AG20443 (cell line): ENCODE results near the gene ALX4.

Experiments
- DNase-seq: peaks from one replicate; pipeline ENCODE4 v3.0.0; 2012; ENCODE audit warnings: low spot score, mixed read lengths

ALX4 gene

DNA sequence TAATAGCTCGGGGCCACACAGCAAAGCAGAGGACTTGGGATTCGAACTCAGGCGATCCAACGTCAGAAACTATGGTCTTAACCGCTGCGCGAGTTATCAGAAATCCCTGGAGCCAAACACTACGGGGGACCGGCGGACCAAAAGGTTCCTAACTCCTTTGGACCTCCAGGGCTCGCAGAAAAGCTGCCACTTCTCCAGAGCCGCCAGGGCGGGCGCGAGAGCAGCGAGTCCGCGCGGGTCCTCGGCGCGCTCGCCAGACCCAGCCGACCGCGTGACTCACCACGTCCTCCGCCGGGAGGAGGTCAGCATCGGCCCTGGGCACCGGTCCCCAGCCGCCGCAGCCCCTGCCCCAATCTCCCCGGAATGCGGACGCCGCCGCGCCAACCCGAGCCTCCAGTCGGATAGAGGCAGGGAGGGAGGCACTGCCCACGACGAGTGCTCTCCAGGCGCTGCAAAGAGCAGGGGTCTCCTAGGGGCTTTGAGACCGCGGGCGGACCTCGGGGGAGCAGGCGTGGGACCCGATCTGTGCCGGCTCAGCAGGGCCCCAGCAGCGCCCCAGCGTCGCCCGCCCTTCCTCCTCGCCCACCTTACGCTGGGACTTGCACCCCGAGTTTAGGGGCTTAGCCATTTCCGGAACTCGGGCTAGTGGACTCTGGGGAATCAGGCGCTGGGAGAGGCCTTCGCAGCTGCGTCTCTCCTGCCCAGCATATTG, 6.2 kb upstream of the ALX4 start:
- DNase-seq, result peak; percentile 75

DNA sequence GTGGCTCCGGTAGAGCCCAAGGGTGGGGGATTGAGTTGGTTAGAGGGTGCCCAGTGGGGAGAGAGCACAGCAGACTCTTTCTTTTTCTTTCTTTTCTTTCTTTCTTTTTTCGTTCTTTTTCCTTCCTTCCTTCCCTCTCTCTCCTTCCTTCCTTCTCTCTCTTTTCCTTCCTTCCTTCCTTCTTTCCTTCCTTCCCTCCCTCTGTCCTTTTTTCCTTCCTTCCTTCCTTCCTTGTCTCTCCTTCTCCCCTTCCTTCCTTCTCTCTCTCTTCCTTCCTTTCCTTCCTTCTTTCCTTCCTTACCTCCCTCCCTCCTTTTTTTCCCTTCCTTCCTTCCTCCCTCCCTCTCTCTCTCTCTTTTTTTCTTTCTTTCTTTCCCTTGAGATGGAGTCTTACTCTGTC, 4.8 kb upstream of the ALX4 start:
- DNase-seq, result no peak

DNA sequence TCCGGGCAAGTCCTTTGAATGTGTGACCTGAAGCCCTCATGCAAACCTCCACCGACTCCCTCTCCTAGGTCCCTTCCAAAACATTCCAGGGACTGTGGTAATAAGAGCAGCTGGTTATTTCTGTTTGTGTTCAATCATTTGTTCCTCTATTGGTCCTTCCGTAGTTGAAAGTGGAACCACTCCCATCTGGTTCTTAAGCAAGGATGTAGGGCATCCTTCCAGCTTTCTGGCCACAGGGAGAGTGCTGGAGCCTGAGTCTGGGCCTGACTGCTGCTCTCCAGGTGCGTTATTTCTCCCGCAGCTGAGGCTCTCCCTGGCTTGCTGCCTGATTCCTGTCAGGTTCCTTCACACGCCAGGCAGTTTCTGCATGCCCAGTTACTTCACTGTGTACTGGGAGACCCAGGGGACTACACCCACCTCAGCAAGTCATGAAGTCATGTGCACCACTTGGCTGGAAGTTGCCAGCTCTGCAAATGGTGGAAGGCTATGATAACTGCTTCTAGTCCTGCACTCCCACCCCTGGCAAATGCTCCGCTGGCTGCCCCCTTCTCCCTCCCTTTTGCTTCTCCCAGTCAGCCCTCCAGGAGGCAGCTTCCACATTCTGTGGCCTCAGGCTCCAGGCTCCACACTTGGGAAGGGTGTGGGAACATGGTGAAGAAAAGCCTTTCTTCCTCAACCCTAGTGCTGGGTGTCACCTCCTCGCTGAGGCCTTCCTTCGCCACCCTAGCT, 4.0 kb upstream of the ALX4 start:
- peak; percentile 45 for DNase-seq

DNA sequence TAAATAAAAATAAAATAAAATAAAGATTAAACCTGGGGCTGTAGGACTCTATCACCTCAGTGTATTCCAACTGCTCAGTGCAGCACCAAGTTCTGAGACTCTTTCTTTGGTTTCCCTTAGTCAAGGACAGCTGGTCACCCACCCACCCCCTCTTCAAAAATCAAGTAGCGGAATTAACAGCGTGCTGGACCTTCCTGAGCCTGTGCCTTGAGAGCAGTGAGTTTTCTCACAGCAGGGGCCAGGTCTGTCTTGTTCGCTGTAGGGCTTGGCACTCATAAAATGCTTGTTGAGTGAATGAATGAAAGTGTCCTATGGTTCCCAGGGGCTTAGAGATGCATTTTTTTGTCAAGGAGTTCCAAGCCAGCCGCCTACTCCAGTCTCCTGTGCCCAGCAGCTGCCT, 2.9 kb upstream of the ALX4 start:
- DNase-seq, result no peak

DNA sequence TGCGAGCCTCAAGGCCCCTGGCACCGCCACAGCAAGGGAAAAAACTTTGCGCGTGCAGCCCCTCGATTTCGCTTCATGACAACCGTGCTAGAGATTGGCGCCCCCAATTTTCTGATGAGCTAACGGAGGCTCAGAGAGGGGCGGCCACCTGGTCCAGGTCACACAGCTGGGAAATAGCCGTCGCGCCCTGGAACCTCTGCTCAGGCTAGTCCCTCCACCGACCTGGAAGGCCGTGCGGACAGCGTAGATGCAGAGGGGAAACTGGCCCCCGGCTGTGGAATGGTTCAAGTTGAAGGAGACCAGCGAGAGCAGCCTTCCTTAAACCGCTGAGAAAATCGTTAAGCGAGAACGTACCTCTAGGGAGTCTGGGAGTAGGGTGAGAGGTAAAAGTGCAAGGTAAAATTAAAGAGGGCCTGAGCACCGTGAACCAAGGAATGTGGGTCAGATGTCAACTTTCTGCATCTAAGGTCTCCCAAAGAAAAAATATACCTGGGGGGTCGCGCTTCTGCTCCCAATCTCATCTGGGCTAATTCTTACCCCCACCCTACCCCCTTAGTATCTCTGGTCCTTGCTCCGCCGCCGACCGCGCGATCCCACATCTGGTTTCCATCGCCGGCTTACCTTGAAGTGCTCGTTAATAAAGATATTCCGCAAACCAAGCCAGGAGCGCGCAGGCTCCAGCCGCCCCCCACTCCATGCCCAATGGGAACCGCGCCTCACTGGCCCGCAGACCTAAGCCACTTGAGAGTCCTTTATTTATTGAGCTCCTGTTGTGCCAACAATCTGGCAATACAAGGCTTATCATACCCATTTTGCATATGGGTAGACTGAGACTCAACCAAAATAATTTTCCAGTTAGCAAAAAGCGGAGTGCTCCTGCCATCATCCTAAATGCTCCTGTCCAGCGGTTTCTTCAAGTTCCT, 1.7 kb upstream of the ALX4 start:
- DNase-seq, result no peak

DNA sequence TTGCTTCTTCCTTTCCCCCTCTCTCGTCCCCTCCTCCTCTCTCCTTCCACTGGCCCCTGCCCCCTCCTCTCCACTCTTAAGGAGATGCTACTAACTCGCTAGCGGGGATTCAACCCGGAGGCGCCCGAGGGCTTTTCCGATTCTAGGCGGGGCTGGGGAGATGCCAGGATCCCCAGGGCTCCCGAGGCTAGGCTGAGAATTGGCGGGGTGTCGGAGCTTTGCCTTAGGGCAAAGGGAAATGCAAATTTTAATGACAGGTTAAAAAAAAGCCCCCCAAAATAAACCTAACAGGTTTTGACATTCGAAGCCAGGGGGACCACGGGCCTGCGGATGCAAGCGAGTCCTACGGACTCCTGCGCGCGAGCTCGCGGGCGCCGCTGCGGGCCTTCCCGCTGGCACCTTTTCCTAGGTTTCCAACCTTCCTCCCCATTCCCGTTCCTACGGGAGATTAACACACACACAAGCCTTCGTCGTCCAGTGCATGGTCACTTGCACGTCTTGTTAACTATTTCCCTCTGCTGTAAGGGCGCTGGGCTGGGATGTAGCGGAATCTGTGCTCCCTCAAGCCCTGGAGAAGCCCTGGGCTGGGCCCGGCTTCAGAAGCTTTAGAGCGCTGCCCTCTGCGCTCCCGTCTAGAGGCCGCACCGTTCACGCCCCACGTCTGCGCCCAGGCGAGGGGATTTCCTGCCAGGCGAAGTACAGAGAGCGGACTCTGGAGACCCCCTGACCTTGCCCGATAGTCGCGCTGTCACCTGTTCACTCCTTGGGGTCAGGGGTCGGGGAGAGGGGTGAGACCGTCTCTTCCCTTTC, 729 bp upstream of the ALX4 start:
- no peak for DNase-seq

DNA sequence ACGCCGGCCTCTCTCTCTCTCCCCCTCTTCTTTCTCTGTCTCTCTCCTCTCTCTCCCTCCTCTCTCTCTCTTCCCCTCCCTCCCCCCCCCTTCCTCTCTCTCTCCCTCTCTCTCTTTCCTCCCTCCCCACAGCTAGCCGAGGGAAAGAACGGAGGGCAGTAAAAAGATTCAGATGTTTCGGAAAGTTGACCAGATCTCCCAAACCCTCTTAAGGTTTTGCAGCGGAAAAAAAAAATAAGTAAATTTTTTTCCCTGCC, 195 bp upstream of the ALX4 start:
- DNase-seq, result no peak

DNA sequence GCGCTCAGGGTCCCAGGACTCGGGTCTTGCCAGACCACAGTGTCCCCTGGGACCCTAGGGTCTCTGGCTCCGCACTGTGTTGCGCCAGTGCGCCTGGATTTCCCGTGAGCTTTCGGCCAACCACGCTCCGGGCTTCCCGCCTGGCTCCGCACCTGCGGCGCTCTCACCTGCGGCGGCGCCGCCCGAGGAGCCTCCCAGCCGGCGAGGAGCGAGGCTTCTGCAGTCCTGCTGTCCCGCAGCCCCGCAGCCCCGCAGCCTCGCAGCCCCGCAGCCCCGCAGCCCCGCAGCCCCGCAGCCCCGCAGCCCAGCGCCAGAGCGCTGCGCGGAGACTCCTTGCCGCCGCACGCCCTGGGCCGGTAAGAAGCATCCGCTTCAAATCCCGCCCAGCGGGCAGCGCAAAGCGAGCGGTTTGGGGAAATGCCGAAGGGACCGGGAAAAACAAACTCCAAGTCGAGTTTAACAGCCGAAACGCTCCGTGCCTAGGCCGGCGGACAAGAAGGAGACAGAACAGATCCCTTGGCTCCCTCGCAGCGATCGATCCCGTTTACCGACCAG, 939 bp downstream of the ALX4 start:
- DNase-seq, result no peak

DNA sequence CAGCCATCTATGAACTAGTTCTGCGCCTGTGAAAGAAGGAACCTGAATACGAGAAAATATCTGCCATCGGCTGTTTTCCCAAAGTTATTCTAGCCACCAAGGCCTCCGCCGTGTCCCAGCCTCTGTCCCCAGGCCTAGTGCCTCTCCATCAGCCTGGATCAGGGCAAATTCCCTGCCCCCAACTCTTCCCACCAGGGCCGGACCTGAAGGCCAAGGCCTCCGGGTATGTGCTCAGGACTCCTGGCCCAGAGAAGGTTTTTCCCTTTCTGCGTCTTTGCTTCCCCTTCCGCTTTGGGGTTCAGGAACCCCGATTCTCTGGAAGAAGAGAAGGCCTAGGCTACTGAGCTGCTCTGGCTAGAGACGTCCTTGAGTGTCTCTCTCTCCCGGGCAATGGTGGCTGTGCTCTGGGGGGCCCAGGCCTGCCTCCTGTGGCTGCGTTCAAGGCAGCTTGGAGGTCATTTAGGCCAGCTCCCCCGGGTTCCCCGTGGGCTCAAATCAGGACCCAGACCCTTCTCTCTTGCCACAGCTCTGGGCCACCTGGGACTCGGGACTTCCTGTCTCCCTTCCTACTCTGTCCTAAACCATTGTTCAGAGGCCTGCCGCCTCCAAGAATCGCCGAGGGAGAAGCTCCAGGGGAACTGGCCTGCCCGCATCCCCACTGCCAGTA, 1.6 kb downstream of the ALX4 start:
- no peak for DNase-seq

DNA sequence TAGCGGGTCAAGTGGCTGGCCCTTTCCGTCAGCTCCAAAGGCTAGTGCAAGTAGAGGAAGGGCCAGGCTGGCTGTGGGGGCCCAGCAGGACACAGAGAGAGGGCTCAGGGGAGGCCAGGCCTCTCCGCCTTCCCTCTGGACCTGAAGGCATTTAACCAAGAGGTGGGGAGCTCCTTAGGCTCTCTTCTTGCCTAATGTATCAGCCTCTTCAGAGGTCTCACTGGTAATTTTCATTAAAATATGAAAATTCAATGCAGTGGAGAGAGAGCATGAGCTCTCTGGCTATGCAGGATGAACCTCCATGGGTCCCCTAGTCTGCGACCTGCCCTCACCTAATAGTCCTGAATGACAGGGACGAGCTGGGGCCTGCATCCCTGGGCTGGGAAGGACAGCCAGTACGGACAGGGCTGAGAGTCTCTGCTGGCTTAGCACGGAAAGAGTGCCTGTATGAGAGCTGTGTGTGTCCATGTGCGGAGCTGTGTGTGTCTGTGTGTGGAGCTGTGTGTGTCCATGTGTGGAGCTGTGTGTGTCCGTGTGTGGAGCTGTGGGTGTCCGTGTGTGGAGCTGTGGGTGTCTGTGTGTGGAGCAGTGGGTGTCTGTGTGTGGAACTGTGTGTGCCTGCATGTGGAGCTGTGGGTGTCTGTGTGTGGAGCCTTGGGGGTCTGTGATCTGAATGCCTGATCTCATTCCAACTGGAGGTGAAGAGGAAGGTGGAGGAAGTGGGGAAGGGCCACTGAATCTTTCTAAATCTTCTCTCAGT, 2.4 kb downstream of the ALX4 start:
- DNase-seq, result no peak

DNA sequence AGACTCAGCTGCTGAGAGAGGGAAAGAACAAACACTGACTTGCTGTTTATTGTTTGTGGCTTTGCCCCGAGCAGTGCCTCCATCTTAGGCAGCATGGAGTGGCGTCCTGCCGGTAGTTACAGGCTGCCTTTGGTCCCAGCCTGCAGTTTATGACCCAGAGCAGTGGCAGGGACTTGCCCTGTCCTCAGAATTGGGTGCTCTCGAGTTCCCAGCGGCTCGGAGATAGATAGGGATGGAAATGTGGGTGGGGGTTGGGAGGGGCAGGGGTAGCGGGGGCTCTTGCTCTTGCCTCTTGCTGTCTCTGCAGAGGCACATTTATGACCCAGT, 3.1 kb downstream of the ALX4 start:
- no peak for DNase-seq

DNA sequence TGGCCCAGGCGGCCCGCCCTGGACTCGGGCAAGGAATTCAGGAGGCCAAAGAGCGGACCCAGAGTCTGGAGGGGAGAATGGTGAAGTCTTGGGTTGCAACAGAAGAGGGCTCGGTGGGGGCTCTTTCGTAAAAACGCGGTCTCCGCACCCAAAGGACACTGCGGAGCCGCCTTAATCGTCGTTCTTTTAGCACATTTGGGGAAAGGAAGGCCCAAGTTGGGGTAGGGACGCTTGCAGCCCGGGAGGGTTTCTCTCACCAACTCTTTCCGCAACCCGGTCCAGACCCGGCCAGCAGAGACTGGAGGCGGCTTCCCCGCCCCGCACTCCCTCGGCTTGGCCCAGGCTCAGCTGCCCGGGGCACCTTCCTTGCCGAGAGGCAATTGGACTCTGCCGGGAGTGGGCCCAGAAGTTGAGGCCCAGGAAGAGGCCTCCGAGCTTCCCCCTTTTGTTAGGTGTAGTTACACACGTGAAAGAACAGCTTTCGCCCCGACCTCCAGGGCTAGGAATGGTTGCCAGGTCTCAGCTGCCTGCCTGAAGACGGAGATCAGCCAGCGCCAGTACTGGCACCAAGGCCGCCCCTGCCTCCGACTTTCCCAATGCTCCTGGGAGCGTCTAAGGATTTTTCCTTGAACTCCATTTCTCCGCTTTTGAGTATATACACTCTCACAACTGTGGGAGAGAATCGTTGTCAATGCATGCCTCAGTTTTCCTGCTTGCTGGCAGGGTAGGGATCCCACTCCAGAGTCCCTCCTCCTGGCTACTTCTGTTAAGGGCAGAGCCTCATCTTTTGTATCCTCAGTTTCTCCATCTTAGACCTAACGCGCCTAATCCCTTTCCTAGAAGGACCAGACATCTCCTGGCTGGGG, 3.7 kb downstream of the ALX4 start:
- DNase-seq, result no peak

DNA sequence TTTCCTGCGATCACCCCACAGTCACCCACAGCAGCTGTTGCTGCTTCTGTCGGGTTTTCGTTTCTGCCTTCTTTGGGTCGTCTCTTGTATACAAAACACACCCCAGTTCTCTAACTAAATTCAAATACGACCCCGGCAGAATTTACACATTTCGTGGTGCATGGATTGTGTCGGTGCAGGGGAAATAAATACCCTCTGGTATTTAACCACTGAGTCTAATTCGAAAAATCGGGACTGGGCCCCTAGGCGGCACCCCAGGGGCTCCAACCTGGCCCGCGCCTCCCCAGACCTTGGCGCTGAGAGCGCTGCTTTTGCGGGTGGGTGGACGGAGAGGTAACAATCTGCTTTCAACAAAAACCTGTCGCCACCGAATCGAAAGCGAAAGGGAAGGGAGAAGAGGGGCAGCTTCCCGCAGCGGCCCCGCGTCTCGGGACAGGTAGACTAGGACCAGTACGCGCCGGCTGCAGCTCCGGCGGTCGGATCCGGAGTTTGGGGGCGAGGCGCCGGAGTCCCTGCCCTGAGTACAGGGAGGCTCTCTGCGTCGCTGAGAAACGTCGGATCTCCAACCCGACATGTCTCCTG, 4.4 kb downstream of the ALX4 start:
- no peak for DNase-seq

DNA sequence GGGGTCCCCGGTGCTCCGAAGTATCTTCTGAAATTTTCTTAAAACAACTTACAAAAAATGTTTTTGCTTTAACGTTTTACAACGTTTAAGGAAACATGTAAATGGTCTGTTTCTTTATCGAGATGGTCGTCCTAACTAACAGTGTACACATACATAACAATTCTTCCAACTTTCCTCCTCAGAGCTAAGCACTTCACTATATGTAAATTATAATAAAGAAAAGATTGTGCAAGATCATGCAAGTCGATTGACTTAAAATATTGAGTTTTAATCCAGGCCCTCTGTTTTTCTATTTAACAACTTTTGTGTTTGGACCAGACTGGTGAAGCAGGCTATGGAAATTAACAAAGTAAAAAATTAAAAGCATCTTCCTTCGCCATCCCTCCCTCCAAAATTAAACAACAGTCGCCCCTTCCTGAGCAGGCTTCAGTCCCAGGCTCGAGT, 4.9 kb downstream of the ALX4 start:
- DNase-seq, result no peak

DNA sequence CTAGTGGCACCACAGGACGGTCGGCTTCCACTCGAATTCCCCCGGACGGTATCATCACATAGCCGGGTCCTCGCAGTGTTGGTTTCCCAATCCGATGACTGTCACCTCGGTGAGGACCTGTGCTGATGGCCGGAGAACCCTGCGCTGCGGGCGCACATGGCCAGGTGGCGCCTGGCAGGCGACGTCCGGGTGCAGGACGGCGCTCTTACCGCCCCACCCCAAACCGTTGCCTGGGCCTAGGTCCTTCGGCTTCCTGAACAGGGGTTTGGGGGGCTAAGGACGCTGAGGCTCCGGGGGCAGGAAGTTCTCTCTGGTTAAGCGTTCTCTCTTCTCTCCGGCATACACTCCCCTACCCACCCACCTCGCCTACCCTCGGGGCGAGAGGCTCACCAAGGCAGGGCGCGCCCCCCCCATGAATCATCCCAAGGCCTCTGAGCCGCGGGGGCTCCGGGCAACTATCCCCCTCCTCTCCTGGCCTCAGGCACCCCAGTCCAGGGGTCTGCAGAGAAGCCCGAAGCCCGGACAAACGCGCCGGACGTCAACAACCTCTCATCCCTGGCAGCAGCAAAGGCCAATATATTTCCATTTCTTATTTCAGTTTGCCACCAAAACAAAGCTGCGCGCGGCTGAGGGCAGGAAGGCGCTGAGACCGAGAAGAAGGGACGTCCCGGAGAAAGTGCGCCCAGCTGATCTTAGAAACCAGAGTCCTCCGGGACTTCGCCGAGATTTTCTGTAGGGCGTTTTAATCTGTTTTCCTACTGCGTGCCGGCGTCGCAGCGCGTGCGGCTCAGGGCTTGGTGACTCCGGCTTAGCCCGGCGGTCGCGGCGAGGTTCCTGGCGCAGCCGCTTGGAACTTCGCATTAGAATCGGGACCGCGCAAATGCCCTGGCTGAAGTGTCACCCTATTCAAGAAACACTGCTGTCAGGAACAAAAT, 5.6 kb downstream of the ALX4 start:
- DNase-seq, result no peak

DNA sequence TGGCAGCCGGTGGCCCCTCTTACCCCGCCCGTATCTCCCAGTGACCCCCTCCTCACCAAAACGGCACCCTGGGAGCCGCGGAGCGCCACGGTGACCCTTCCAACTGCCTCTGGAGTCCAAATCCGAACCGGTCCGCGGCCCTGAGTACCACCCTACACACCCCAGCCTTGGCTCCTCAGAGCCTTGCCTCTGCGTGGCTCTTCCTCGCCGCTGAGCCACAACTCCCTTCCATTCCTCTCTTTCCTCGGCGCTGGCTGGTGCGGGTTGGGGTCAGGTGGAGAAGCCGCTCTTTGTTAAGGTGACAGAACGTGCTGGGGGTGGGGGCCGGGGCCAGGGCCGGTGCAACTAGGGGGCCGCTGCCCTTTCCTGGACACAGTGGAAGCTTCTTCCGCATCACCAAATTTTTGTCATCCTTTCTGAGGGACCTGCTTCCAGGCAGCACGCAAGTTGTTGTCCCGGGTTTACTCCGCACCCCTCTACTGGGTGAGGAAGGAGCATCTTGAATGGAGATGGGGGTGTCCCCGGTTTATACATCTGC, 6.5 kb downstream of the ALX4 start:
- no peak for DNase-seq

DNA sequence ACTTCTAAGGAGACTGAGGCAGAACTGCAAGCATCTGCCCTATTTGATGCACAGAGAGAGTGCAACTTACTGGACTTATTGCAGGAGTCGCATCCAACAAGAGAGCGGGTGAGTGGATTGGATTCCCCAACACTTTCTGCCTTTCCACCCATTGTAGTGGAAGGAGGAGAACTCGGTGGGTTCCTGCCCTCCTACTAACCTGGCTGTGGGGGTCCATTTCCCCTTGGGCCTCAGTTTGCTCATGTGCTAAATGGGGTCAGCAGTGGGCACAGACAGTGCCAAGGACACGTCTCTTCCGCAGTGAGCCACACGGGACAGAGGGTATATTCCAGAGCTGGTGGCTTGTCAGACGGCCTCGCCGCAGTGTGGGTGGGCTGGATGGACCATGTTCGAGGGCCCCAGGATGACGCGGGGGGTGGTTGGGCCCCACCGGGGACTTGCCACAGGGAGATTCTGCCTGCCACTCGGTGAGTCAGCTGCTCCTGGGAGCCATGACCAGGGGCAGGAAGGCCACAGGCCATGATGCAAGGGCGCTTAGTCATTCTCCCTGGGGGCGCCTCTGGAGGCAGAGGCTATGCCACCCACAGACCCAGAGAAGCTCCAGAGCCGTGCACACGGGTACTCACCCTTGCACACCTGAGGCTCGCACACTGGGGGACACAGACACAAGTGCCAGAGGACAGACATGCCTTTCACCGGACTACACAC, 8.2 kb downstream of the ALX4 start:
- DNase-seq, result peak; percentile 71
